Epithelial cell of esophagus (primary cell): ENCODE measurements around the gene C1QL4.
A peak's percentile ranks its signal among the peaks of the same experiment; 100 is the strongest.

Experiments used
- DNase-seq: peaks from one replicate; pipeline ENCODE4 v3.0.0; 2010; ENCODE audit warnings: low read depth
- H3K4me3 ChIP-seq: 2 replicates; pipeline ENCODE4 v1.5.1; 2011; ENCODE audit warnings: mild to moderate bottlenecking, low read length, control low read depth
- CTCF ChIP-seq: IDR thresholded peaks from 2 replicates; pipeline ENCODE4 v1.5.1; 2011; ENCODE audit warnings: low read depth, mild to moderate bottlenecking, low read length, control low read depth, inconsistent platforms; ENCODE audit not compliant: insufficient read depth; ENCODE audit errors: missing control alignments

C1QL4 gene

DNA sequence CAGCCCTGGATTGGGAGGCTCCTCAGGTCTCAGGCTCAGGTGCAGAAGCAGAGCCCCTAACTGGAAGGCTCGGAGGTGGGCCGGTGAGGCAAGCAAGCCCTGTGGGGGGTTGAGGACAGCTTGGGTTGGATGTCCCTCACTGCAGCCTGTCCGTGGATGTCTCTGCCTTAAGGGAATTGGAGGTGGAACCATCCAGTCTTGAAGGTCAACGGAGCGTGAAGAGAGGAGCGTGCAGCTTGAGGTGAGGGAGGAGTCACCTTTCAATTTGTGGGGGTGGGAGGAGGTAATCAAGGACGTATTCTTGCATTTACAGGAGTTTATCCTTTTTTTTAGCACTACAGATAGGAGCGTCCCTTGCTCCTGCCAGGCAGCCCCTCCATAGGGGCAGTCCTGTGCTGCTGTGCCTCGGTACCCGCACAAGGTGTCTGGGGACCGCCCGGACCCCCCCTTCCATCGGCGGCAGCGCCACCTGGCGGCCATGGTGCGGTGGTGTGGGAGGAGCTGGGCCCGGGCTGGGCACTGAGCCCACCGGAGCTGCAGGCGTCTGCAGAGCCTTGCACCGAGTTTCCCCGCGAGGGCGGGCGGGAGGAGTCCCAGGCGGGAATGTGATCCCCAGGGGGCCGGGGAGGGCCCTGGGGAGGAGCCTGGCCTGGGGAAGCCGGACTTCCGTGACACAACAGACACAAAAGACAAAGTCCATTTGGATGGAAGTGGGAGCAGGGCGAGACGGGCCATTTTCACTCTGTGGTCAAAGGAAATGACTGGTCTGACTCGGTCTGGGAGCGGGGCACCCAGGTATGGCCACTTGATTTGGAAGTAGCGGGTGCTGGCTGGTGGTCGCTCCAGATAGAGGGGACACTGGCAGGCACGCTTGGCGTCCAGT, 10.6 kb upstream of the C1QL4 start:
- DNase-seq: peak; percentile 41
- TF ChIP-seq CTCF: peak; percentile 75
- H3K4me3 ChIP-seq: peak overlapping the region; percentile 32

DNA sequence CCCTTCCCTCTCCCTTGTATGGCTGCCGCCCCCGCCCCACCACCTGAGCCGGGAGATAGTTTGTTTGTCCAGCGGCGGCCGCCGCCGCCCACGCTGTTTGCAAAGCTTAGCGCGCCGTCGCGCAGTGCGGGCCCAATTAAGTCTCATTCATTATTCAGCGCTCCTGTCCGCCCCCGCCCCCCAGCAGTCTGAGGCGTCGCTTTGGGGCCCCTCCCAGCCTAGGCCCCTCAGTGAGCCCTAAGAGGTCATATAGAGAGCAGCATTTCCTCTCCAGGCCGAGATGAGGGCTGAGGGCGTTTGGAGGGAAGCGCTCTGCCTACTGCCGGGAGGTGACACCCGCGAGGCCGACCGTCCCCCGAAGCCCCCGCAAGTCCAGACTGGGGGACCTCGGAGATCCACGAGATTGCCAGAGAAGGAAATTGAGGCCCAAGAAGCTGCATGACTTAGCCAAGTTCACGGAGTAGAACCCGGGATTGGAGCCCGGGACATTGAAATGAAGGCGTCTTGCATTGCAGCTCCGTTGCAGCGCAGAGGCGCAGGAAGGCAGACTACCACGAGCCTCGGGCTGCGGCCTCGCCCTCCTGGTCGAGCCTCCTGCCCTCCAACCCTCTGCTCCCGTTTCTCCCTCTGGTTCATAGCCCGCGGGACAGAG, 9.8 kb upstream of the C1QL4 start, which contains the start of gene DNAJC22:
TSS of gene DNAJC22 (plus strand) at position 230 of the 652 bp plus-strand sequence. CDS start 1,985 bp downstream, outside the sequence.
- no peak for DNase-seq
- no peak for TF ChIP-seq CTCF
- peak within 1 kb of the TSS; percentile 32 for H3K4me3 ChIP-seq

- TF ChIP-seq CTCF: no peak
- H3K4me3 ChIP-seq: peak overlapping the region; percentile 29
- DNase-seq: no peak
Observed at GRCh38 chr12:49345825-49346658, 9.1 kb upstream of the C1QL4 start.

- TF ChIP-seq CTCF: no peak
- DNase-seq: no peak
Observed at GRCh38 chr12:49345051-49345824, 8.2 kb upstream of the C1QL4 start.

GRCh38 chr12:49344486-49345050, 7.6 kb upstream of the C1QL4 start:
- no peak for DNase-seq
- no peak for TF ChIP-seq CTCF
- H3K4me3 ChIP-seq: no peak overlapping the region

More at GRCh38 chr12:49345051-49345824, 8.2 kb upstream of the C1QL4 start:
- peak overlapping the region; percentile 29 for H3K4me3 ChIP-seq
